ENCODE measurements around the gene MAP3K20. TPM values are rescaled to one million over a fixed set of nuclear protein-coding genes. Genes with fewer than 3 reads are reported as not detected.

MAP3K20 gene
- total and polyA plus RNA-seq, 2 of the 4 experiments (the other 2 are of a cell fraction): 27.5 to 84.4 TPM

DNA sequence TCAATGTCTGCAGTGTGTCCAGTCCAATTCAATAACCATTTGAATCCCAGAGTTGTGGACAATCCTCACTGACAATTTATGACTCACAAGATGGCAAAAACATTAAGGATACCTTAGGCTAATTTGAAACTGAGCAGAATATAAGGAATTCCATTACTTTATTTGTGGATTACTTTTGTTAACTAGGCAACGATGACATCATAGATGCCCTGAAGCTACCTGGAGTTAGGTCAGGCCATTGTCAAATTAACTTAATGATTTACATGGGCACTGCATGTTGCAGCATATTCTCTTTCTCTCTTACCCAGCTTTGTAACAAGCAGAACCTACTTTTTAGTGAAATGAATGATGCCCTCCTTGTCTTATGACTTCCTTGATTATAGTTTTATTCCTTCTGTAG lies 179.0 kb downstream of the MAP3K20 start:
- Histone ChIP-seq H2AK9ac (replicated peaks; ENCODE audit: low read depth, low read length, poor library complexity) (no peak overlapping the region), H2BK120ac (ENCODE audit: low read depth, low read length) (no peak overlapping the region), H2AFZ (replicated peaks; ENCODE audit: low read length, poor library complexity) (no peak overlapping the region), H3K36me3 (ENCODE audit: control insufficient read depth, insufficient read depth, low read length) (peaks cover 7% of the 10 kb centered on the region), H2BK20ac (ENCODE audit: low read depth, low read length) (no peak overlapping the region), H3K79me1 (ENCODE audit: low read depth in 1 of 2, low read length in 2 of 2) (no peaks in the 10 kb centered on the region), H4K20me1 (ENCODE audit: insufficient read depth, low read length) (no peaks in the 10 kb centered on the region), H3K4ac (ENCODE audit: low read depth, low read length) (no peak overlapping the region), H3K4me1 (ENCODE audit: control insufficient read depth, insufficient read depth, low read length) (no peaks in the 10 kb centered on the region), H3K27ac (ENCODE audit: insufficient read depth, low read length) (no peak overlapping the region), H4K91ac (ENCODE audit: insufficient read depth, low read depth, low read length) (no peak overlapping the region), H3K9ac (ENCODE audit: low read depth, low read length) (no peak overlapping the region), H2BK15ac (ENCODE audit: low read depth, low read length) (no peak overlapping the region), H3K23ac (ENCODE audit: low read depth, low read length) (no peak overlapping the region), H3K9me1 (ENCODE audit: insufficient read depth, low read length) (peaks cover 5% of the 10 kb centered on the region; the same call in 1 of the 2 replicates), H3K18ac (ENCODE audit: low read depth, low read length) (no peak overlapping the region), H3K4me3 (ENCODE audit: insufficient read depth, low read depth, low read length) (no peak overlapping the region), H4K5ac (ENCODE audit: low read depth, low read length) (no peak overlapping the region), H3K56ac (ENCODE audit: extremely low read depth, insufficient read depth, low read length) (no peak overlapping the region), H3K9me3 (ENCODE audit: control insufficient read depth, insufficient read depth, low read length) (no peaks in the 10 kb centered on the region), H2BK5ac (ENCODE audit: low read depth, low read length, poor library complexity, severe bottlenecking) (no peak overlapping the region), H4K8ac (ENCODE audit: low read depth in 2 of 2, low read length in 2 of 2) (no peak overlapping the region), H3K4me2 (ENCODE audit: low read depth, low read length) (no peak overlapping the region), H2AK5ac (ENCODE audit: low read depth, low read length) (no peak overlapping the region), H3K14ac (replicated peaks; ENCODE audit: low read depth, low read length) (no peak overlapping the region), H3K27me3 (ENCODE audit: control insufficient read depth, insufficient read depth, low read length) (no peaks in the 10 kb centered on the region)
- intact Hi-C loops (cut with micrococcal nuclease) (no loop called here), in situ Hi-C loops (cut with MboI; ENCODE audit: low sequenced_read_pairs) (no loop called here), dilution Hi-C loops (cut with HindIII; ENCODE audit: low sequenced_read_pairs, unreplicated experiment) (no loop called here)
- no peak for DNase-seq
- BruUV-seq (replicated peaks): no TSS peak
- POLR2A ChIA-PET (ENCODE audit: unreplicated experiment): no interaction called here
- no CpG with 5 or more reads among the region's 1 CpG for WGBS, 2 experiments (ENCODE audit: extremely low coverage in 2 of 2, insufficient read length in 1 of 2)
- no peak for ATAC-seq (ENCODE audit: low read depth)
- CTCF ChIA-PET: no interaction called here
- TF ChIP-seq POLR2A (IDR thresholded peaks at IDR 0.05; ENCODE audit: low read depth, low read length): no peak
- TF ChIP-seq, protein P1, sequence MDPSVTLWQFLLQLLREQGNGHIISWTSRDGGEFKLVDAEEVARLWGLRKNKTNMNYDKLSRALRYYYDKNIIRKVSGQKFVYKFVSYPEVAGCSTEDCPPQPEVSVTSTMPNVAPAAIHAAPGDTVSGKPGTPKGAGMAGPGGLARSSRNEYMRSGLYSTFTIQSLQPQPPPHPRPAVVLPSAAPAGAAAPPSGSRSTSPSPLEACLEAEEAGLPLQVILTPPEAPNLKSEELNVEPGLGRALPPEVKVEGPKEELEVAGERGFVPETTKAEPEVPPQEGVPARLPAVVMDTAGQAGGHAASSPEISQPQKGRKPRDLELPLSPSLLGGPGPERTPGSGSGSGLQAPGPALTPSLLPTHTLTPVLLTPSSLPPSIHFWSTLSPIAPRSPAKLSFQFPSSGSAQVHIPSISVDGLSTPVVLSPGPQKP (IDR thresholded peaks at IDR 0.05; ENCODE audit: borderline replicate concordance, low read depth, low read length): no peak
- TF ChIP-seq BHLHE40 (IDR thresholded peaks at IDR 0.05; ENCODE audit: low read depth, low read length): no peak
- no peak for TF ChIP-seq CHD1 (IDR thresholded peaks at IDR 0.05; ENCODE audit: low read depth, low read length)
- no peak for TF ChIP-seq NFE2L2 (IDR thresholded peaks at IDR 0.05; ENCODE audit: low read depth, low read length)
- TF ChIP-seq MAFK (IDR thresholded peaks at IDR 0.05; ENCODE audit: low read depth, low read length): no peak
- TF ChIP-seq MAZ (IDR thresholded peaks at IDR 0.05; ENCODE audit: borderline replicate concordance, low read depth, low read length): no peak
- TF ChIP-seq, protein P2, sequence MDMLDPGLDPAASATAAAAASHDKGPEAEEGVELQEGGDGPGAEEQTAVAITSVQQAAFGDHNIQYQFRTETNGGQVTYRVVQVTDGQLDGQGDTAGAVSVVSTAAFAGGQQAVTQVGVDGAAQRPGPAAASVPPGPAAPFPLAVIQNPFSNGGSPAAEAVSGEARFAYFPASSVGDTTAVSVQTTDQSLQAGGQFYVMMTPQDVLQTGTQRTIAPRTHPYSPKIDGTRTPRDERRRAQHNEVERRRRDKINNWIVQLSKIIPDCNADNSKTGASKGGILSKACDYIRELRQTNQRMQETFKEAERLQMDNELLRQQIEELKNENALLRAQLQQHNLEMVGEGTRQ (IDR thresholded peaks at IDR 0.05; ENCODE audit: low read depth, low read length): no peak
- no peak for TF ChIP-seq RFX5 (IDR thresholded peaks at IDR 0.05; ENCODE audit: low read depth, low read length)
- TF ChIP-seq CEBPB (IDR thresholded peaks at IDR 0.05; ENCODE audit: low read depth, low read length): no peak
- TF ChIP-seq, protein P3, sequence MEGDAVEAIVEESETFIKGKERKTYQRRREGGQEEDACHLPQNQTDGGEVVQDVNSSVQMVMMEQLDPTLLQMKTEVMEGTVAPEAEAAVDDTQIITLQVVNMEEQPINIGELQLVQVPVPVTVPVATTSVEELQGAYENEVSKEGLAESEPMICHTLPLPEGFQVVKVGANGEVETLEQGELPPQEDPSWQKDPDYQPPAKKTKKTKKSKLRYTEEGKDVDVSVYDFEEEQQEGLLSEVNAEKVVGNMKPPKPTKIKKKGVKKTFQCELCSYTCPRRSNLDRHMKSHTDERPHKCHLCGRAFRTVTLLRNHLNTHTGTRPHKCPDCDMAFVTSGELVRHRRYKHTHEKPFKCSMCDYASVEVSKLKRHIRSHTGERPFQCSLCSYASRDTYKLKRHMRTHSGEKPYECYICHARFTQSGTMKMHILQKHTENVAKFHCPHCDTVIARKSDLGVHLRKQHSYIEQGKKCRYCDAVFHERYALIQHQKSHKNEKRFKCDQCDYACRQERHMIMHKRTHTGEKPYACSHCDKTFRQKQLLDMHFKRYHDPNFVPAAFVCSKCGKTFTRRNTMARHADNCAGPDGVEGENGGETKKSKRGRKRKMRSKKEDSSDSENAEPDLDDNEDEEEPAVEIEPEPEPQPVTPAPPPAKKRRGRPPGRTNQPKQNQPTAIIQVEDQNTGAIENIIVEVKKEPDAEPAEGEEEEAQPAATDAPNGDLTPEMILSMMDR (conservative IDR thresholded peaks at IDR 0.05; ENCODE audit: low read depth, low read length): no peak
- no peak for TF ChIP-seq SMC3 (IDR thresholded peaks at IDR 0.05; ENCODE audit: low read depth, low read length)
- no peak for TF ChIP-seq RAD21 (IDR thresholded peaks at IDR 0.05; ENCODE audit: low read length)
- TF ChIP-seq MXI1 (IDR thresholded peaks at IDR 0.05; ENCODE audit: borderline replicate concordance, low read depth, low read length): no peak
